Fibroblast of skin of scalp (primary cell): ENCODE data around the gene SCN3A.

ENCODE experiments used
- DNase-seq: peaks from one replicate; pipeline ENCODE4 v3.0.0-alpha.2; 2013

Gene SCN3A

GRCh38 chr2:165055082-165055851 lies 148.6 kb downstream of the SCN3A start:
- DNase-seq: peak; percentile 5

- no peak for DNase-seq
These were observed 149.2 kb downstream of the SCN3A start for GRCh38 chr2:165054652-165055051.

DNA sequence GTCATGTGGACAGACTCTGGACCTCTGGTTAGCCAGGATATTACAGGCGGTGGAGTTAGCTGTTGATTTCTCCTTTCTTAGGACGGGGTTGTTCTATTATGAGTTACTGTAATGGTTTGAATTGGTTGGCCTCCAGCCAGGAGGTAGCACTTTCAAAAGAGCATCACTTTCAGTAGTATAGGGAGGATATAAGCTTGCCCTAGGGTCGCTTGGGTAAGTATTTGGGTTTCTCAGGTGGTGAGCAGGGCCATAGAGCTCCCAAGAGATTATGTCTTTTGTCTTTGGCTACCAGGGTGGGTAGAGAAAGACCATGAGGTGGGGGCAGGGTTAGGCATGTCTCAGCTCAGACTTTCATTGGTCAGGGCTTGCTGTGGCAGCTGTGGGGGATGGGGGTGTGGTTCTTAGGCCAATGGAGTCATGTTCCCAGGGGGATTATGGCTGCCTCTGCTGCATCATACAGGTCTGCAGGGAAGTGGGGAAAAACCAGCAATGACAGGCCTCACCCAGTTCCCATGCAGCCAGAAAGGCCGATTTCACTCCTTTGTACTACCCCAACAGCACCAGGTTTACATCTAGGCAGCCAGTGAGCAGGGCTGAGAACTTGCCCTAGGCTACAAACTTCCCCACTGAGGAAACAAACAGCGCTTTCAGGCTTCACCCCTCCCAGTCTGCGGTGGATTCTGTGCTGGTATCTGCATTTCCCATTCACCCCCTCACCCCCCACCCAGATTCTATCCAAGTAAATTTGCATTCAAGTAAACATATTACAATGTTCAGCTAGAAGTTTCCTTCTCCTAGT lies 159.1 kb downstream of the SCN3A start:
- no peak for DNase-seq
